Mucosa of stomach (tissue), 1 donor: ENCODE results near the gene RPS6KA6.
A peak's percentile ranks its signal among the peaks of the same experiment; 100 is the strongest.

ENCODE experiments used
- H3K27me3 ChIP-seq: one replicate; pipeline ENCODE4 v1.7.0; 2013; ENCODE audit warnings: mild to moderate bottlenecking, low read length; ENCODE audit not compliant: control insufficient read depth, insufficient read depth
- H3K36me3 ChIP-seq: one replicate; pipeline ENCODE4 v1.7.0; 2013; ENCODE audit warnings: low read length; ENCODE audit not compliant: control insufficient read depth, insufficient read depth
- H3K4me1 ChIP-seq: one replicate; pipeline ENCODE4 v1.7.0; 2013; ENCODE audit warnings: mild to moderate bottlenecking, low read length; ENCODE audit not compliant: control insufficient read depth, insufficient read depth
- H3K4me3 ChIP-seq: one replicate; pipeline ENCODE4 v1.7.0; 2013; ENCODE audit warnings: low read length
- H3K9ac ChIP-seq: one replicate; pipeline ENCODE4 v1.7.0; 2013; ENCODE audit warnings: mild to moderate bottlenecking, low read length, moderate library complexity
- H3K9me3 ChIP-seq: one replicate; pipeline ENCODE4 v1.7.0; 2013; ENCODE audit warnings: mild to moderate bottlenecking, low read length, moderate library complexity; ENCODE audit not compliant: control insufficient read depth
- donor health status: Pancreatic carcinoma.

Gene RPS6KA6

GRCh38 chrX:84187533-84188319, at the start of gene RPS6KA6:
RPS6KA6 (minus strand) TSS chrX:84188199; CDS start chrX:84187899, 300 bp downstream.
- no peaks in the 10 kb centered on the region for H3K36me3 ChIP-seq
- H3K9ac ChIP-seq = peak within 1 kb of the TSS; percentile 65
- H3K27me3 ChIP-seq = no peaks in the 10 kb centered on the region
- peaks cover 4% of the 10 kb centered on the region for H3K4me1 ChIP-seq
- H3K9me3 ChIP-seq = no peaks in the 10 kb centered on the region
- peak within 1 kb of the TSS; percentile 50 for H3K4me3 ChIP-seq

- no peak overlapping the region for H3K9ac ChIP-seq
- no peaks in the 10 kb centered on the region for H3K4me1 ChIP-seq
- H3K9me3 ChIP-seq = no peaks in the 10 kb centered on the region
- H3K27me3 ChIP-seq = no peaks in the 10 kb centered on the region
- no peak overlapping the region for H3K4me3 ChIP-seq
- no peaks in the 10 kb centered on the region for H3K36me3 ChIP-seq
Measured at GRCh38 chrX:84224741-84225140, 36.7 kb upstream of the RPS6KA6 start.

- H3K9ac ChIP-seq = no peak overlapping the region
- H3K9me3 ChIP-seq = no peaks in the 10 kb centered on the region
- no peaks in the 10 kb centered on the region for H3K36me3 ChIP-seq
- no peaks in the 10 kb centered on the region for H3K27me3 ChIP-seq
- no peaks in the 10 kb centered on the region for H3K4me1 ChIP-seq
- H3K4me3 ChIP-seq = no peak overlapping the region
Measured at GRCh38 chrX:84223261-84223660, 35.3 kb upstream of the RPS6KA6 start.

- Histone ChIP-seq H3K4me1 (no peaks in the 10 kb centered on the region), H3K4me3 (no peak overlapping the region)
Measured at GRCh38 chrX:84221181-84221580, 33.2 kb upstream of the RPS6KA6 start.

GRCh38 chrX:84219551-84219950, 31.6 kb upstream of the RPS6KA6 start:
- Histone ChIP-seq H3K36me3 (no peaks in the 10 kb centered on the region), H3K4me3 (no peak overlapping the region), H3K9ac (no peak overlapping the region), H3K27me3 (no peaks in the 10 kb centered on the region), H3K9me3 (no peaks in the 10 kb centered on the region), H3K4me1 (no peaks in the 10 kb centered on the region)

More at GRCh38 chrX:84221181-84221580, 33.2 kb upstream of the RPS6KA6 start:
- no peaks in the 10 kb centered on the region for H3K36me3 ChIP-seq
- H3K27me3 ChIP-seq = no peaks in the 10 kb centered on the region
- H3K9ac ChIP-seq = no peak overlapping the region
- no peaks in the 10 kb centered on the region for H3K9me3 ChIP-seq

GRCh38 chrX:84218726-84219125, 30.7 kb upstream of the RPS6KA6 start:
- Histone ChIP-seq H3K4me1 (no peaks in the 10 kb centered on the region), H3K4me3 (no peak overlapping the region), H3K36me3 (no peaks in the 10 kb centered on the region), H3K9me3 (no peaks in the 10 kb centered on the region), H3K9ac (no peak overlapping the region), H3K27me3 (no peaks in the 10 kb centered on the region)

GRCh38 chrX:84216881-84217280, 28.9 kb upstream of the RPS6KA6 start:
- Histone ChIP-seq H3K9me3 (no peaks in the 10 kb centered on the region), H3K36me3 (no peaks in the 10 kb centered on the region), H3K9ac (no peak overlapping the region), H3K4me1 (no peaks in the 10 kb centered on the region), H3K4me3 (no peak overlapping the region), H3K27me3 (no peaks in the 10 kb centered on the region)

GRCh38 chrX:84216406-84216805, 28.4 kb upstream of the RPS6KA6 start:
- no peak overlapping the region for H3K9ac ChIP-seq
- no peak overlapping the region for H3K4me3 ChIP-seq
- H3K27me3 ChIP-seq = no peaks in the 10 kb centered on the region
- no peaks in the 10 kb centered on the region for H3K36me3 ChIP-seq
- no peaks in the 10 kb centered on the region for H3K9me3 ChIP-seq
- no peaks in the 10 kb centered on the region for H3K4me1 ChIP-seq

- Histone ChIP-seq H3K27me3 (no peaks in the 10 kb centered on the region), H3K4me3 (no peak overlapping the region), H3K4me1 (no peaks in the 10 kb centered on the region), H3K9me3 (no peaks in the 10 kb centered on the region), H3K36me3 (no peaks in the 10 kb centered on the region), H3K9ac (no peak overlapping the region)
Measured at GRCh38 chrX:84205276-84205675, 17.3 kb upstream of the RPS6KA6 start.

- Histone ChIP-seq H3K9ac (no peak overlapping the region), H3K4me3 (no peak overlapping the region), H3K9me3 (no peaks in the 10 kb centered on the region), H3K4me1 (no peaks in the 10 kb centered on the region), H3K36me3 (no peaks in the 10 kb centered on the region), H3K27me3 (no peaks in the 10 kb centered on the region)
Measured at GRCh38 chrX:84199688-84200087, 11.7 kb upstream of the RPS6KA6 start.

GRCh38 chrX:84197550-84197949, 9.6 kb upstream of the RPS6KA6 start:
- H3K4me1 ChIP-seq = no peaks in the 10 kb centered on the region
- H3K36me3 ChIP-seq = no peaks in the 10 kb centered on the region
- H3K9me3 ChIP-seq = no peaks in the 10 kb centered on the region
- no peak overlapping the region for H3K9ac ChIP-seq
- no peaks in the 10 kb centered on the region for H3K27me3 ChIP-seq
- H3K4me3 ChIP-seq = no peak overlapping the region

GRCh38 chrX:84192006-84192405, 4.0 kb upstream of the RPS6KA6 start:
- Histone ChIP-seq H3K4me1 (peaks cover 1% of the 10 kb centered on the region), H3K9ac (no peak overlapping the region), H3K27me3 (no peaks in the 10 kb centered on the region), H3K36me3 (no peaks in the 10 kb centered on the region), H3K4me3 (no peak overlapping the region), H3K9me3 (no peaks in the 10 kb centered on the region)
